SK-N-DZ (cell line): ENCODE results near the gene GCGR. TPM values are rescaled to one million over a fixed set of nuclear protein-coding genes. Genes with fewer than 3 reads are reported as not detected.

Experiments used
- DNase-seq: peaks from one replicate; pipeline ENCODE4 v3.0.0-alpha.2; 2015; ENCODE audit warnings: low spot score
- polyA plus RNA-seq, 2 experiments: library from polyadenylated mRNA; depleted of rRNA; stranded (reverse); fragments of >200 nt; gene quantifications; 2 replicates each; pipeline ENCODE4 v1.2.3, GENCODE V29; 2014

The GCGR gene
- polyA plus RNA-seq (2014; cell fraction: cytosol; rRNA removed) = 3.8 and 5.2 TPM in 2 replicates
- polyA plus RNA-seq (2014; cell fraction: nucleus; rRNA removed) = 60.1 and 65.1 TPM in 2 replicates

DNA sequence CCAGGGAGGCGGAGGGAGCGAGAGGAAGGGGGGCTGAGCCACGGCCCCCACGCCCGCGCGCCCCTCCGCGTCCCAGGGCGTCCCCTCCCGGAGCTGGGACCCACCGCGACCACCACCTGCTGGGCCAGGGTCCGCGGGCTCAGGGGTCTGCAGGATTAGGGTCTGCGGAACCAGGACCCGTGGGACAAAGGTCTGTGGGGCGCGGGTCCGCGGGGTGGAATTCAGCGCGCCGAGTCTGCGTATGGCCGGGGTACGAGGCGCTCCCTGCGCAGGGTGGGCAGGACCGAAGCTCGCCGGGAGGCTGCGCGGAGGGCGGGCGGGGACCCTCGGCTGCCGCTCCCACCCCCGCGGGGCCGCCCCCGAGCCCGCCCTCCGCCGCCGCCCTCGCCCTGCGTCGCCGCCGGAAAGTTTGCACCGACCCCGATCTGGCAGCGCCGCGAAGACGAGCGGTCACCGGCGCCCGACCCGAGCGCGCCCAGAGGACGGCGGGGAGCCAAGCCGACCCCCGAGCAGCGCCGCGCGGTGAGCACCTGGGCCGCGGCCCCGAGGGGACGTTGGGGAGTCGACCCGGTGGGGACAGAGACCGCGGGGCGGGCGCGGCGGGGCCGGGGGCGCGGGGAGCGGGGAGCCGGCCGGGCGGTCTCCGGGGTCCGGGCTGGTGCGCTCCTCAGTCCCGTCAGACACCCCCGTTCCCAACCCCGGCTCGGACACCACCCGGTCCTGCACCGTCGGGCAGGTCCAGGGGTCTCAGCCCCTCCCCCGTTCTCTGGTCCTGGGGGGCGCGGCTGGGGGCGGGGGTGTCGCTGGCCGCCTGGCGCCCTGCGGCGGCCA lies at the start of gene GCGR:
Gene GCGR, plus strand, starts transcription at position 423 of the 831 bp plus-strand sequence. CDS start 4,869 bp downstream, outside the sequence.
- DNase-seq = no peak

DNA sequence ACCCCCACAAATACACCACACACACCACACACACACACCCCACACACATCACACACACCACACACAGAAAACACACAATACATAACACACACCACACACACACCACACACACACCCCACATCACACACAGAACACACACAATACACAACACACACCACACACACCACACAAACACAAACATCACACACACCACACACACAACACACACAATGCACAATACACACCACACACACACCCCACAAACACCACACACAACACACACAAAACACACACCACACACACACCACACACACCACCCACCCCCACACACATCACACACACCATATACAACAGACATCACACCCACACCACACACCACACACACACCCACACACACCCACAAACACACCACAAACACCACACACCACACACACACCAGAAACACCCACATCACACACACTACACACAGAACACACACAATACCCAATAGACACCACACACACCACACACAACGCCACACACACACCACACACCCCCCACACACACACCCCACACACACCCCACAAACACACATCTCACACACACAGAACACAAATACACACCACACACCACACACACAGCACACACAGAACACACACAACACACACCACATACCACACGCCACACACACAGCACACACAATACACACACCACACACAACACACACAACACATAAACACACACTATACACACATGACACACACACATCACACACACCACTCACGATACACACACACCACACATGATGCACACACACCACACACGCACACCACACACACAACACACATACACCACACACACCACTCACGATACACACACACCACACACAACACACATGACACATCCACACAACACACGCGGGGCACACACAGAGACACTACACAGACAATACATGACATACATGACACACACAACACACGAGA lies 11.0 kb upstream of the GCGR start:
- DNase-seq = no peak

DNA sequence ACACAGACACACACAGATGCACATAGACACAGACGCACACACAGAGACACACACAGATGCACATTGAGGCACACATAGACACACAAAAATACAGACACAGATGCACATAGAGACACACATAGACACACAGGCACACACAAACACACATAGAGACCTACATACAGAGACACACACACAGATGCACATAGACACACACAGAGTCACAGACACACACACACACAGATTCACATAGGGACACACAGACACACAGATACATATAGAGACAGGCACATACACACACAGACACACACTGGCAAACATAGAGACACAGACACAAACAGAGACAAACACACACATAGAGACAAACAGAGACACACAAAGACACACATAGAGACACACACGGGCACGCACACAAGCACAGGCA lies 9.9 kb upstream of the GCGR start:
- DNase-seq = no peak

DNA sequence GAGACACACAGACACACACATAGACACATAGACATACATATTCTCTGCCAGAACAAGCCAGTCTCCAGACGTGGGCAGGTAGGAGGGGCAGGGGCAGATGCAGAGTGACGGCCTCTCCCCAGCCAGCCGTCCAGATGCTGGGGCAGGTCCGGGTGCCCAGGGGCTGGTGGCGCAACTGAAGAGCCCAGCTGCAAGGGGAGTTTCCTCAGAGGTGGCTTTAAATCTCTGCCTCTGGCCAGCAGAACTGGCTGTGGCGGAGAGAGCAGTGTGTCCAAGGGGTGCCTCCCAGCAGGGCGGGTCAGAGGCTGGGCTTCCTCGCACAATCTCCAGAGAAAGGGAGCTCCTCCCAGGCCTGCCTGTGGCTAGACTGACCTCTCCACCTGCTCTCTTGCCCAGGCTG lies 9.4 kb upstream of the GCGR start:
- no peak for DNase-seq

DNA sequence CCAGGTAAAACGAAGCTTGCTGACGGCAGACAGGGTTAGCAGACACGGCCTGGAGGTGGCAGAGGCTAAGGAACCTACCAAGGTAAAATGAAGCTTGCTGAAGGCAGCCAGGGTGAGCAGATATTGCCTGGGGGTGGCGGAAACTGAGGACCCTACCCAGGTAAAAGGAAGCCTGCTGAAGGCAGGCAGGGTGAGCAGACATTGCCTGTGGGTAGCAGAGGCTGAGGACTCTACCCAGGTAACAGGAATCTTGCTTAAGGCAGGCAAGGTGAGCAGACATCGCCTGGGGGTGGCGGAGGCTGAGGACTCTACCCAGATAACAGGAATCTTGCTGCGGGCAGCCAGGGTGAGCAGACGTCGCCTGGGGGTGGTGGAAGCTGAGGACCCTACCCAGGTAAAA lies 2.6 kb upstream of the GCGR start:
- no peak for DNase-seq

DNA sequence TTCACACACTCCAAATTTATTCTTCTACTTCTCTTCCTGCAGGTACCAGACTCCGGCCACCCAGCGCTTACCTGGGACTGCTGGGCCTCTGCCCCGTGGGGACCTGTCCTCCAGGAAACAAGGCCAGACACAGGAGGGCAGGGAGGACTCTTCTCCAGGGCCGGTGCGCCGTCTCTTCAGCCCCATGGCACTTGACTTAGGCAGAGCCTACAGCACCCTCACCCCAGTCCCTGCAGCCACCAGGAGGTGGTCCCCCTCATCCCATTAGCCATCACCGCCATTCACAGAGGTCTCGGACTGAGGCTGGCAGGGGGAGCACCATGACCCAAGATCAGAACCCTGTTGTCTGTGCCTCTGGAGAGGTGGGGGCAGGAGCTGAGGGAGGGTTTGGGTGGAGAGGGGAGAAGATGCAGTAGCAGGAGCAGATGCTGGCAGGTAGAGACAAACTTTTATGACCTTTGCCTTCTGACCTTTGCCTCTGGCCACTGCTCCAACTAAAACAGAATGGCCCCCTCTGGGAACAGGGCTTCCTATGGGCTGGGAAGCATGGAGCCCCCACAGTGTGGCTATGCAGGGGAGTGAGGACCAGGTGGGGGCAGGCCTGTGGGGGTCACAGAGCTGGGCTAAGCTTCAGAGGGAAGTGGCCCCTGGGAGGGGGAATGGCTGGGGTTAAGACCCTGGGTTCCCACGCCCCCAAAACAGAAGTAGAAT lies 1.7 kb upstream of the GCGR start:
- DNase-seq = no peak

DNA sequence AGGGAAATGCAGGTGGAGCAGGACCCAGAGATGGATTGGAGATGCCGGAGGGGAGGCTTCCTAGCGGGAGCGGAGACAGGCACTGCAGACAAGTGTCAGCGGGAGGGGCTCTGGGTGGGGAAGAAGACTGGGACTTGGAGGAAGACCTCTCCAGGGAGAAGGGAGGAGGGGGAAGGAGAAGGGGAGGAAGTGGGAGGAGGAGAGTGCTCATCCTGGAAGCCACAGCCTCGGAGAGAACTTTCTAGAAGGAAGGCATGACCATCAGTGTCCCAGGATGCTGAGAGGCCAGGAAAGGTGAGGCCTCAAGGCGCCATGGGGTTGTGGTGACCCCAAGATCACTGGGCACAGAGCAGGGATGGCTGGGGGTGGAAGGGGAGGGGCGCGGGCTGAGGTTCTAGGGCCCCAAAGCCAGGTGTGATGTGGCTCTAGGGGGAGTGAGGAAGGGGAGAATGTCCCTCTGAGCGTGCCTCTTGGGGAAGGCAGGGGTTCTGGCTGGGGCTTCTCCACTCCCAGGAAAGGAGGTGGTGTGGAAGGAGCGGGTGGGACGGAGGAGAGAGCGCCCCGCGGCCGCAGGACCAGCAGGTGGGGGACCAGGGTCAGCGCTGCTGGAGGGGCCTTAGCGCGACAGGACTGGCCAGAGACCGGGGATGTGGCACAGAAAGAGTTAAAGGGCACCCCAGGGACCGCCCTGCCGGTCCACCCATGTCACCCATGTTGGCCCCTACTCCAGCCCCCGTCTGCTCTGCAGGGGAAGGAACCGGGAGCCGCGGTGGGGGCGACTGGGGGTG lies 900 bp upstream of the GCGR start:
- DNase-seq = no peak

DNA sequence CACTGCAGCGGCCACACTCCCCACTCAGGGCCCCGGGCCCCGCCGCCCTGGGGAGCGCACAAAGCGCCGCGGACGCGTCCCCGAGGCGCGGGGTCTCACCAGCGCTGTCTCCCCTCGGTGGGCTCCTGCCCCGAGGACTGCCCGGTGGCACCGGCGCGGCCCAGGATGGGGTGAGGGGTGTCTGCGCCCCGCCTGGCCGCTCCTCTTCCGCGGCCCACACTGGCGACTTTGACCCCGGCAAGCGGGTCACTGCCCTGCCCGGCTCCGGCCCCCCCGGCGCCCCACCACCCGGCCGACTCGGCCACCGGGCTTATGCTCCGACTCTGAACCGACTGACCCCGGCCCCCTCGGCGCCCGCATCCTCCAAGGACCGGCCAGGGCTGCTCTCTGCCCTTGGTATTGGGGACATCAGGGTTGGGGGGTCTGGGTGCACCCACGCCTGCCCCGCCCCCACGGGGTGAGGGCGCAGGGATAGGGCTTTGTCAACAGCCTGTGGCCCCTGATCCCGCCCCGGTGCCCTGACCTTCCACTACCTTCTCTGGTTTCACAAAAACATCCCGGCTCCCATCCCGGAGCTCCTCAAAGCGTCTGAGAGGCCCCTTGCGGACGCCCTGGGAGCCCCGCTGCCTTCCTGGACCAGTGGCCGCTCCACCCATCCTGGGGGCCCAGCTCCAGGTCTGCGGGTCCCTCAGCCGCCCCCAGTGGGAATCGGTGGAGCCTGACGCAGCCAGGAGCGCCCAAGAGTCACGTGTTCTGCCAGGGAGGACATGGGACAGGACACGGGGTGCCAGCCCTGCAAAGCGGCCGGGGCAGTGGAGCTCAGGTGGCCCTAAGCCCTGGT lies 829 bp downstream of the GCGR start:
- no peak for DNase-seq

DNA sequence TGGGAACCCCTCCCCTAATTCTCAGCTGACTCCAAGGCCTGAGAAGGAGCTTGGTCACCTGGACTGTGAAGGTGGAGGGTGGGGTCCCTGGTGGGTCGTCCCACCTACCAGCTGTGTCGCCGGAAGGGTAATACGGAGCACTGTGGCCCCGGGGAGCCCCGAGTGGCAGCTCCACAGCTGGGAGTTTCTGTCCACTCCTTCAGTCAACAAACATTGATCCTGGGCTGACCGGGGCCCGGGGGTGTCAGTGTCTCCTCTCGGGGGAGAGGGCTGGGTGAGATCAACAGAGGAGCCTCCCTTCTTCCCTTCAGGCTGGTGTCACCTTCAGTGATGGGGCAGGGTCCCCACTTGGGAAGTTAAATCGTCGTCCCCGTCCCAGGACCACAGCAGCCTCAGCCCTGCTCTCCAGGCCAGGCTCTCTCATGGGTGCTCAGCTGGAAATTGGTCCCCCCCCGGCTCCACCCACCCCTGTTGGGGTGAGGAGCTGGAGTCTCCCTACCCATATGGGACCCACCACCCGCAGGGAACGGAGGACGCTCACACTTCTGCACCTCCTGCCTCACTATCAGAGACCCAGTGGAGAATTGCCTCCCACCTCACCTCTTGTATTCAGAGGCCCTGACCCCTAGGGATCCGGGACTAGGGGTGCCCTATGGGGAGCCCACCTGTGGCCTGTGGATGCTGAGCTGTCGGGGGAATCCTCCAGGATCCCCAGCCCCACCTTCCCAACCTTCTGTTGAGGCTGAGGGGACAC lies 1.9 kb downstream of the GCGR start:
- DNase-seq = no peak

DNA sequence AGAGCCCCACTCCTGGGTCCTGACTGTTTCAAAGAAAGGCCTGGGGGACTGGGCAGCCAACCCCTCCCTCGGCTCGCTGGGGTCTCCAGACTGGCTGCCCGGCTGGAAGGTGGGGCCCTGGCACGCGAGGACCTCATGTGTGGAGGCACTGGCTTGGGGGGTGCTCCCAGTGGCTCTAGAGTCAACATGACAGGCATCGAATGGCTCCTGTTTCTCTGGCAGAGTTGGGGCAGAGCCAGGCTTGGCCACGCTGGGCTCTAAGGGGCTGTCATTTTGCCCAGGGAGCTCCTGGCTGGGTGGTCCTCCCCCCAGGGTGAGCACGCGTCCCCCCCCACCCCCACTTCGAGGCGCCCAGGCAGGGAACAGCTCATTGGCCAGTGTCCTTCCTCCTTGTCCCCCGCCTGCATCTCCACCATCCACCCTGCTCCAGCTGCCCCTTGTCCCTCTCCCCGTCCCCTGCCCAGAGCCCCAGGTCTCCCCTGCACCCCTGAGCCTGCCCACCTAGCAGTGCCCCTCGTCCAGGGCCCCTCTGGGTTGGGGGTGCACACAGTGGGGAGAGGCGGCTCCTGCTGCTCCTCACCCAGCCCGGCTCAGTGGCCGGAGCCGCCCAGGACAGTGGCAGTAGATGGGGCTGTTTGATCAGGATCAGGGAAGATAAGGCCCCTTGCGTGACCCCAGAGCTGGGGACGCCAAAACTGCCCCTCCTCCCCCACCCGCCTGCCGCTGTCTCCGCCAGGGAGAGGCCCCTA lies 2.7 kb downstream of the GCGR start:
- DNase-seq = no peak

DNA sequence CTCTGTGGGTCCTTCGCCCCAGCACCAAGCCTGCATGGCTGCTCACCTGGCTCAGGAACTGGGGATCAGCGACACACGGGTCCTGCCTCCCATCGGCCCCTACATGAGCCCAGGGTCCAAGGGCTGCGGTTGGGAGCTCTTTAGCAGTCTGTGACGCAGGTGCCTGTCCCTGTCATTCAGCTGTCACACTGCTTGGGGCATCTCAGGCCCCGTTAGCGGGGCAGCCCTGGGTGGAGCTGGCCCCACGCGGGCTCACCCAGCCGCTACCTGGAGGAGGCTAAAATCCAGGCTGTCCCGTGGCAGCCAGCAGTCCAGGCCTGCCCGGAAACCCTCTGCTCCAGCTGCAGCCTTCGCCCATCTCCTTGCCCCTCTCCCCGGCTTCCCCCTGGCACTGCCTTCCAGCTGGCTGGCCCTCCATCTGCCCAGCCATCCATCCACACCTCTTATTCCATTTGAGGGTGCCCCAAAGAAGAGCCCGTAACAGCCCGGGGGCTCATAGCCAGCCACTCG lies 3.3 kb downstream of the GCGR start:
- no peak for DNase-seq

DNA sequence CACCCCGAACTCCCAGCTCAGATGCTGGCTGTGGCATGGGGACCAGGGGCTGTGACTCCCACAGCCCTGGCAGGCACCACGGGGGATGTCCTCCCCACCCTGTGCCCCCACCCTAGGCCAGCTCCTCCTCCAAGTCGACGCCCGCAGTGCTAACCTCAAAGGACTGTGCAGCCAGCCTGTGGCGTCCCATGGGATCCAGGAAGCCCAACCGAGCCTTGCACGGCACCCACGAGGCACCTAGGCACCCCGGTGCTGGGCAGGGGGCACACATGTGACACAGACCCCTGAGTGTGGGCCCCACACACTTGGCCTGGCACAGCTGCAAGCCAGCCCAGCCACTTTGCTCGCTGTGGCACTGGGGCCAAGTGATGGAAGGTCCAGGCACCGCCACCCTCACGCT lies 3.9 kb downstream of the GCGR start:
- DNase-seq = no peak

DNA sequence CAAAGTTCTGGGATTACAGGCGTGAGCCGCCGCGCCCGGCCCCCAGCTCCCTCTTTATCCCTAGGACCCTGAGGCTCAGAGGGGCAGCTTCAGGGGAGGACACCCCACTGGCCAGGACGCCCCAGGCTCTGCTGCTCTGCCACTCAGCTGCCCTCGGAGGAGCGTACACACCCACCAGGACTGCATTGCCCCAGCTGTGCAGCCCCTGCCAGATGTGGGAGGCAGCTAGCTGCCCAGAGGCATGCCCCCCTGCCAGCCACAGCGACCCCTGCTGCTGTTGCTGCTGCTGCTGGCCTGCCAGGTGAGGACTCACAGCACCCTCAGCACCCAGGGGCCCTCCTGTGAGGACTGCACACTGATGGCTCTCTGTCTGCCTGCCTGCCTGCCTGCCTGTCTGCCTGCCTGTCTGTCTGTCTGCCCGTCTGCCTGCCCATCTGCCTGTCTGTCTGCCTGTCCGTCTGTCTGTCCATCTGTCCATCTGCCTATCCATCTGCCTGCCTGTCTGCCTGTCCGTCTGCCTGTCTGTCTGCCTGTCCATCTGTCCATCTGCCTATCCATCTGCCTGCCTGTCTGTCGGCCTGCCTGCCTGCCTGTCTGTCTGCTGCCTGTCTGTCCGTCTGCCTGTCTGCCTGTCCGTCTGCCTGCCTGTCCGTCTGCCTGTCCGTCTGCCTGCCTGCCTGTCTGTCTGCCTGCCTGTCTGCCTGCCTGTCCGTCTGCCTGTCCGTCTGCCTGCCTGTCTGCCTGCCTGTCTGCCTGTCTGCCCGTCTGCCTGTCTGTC lies 5.0 kb downstream of the GCGR start:
- no peak for DNase-seq

DNA sequence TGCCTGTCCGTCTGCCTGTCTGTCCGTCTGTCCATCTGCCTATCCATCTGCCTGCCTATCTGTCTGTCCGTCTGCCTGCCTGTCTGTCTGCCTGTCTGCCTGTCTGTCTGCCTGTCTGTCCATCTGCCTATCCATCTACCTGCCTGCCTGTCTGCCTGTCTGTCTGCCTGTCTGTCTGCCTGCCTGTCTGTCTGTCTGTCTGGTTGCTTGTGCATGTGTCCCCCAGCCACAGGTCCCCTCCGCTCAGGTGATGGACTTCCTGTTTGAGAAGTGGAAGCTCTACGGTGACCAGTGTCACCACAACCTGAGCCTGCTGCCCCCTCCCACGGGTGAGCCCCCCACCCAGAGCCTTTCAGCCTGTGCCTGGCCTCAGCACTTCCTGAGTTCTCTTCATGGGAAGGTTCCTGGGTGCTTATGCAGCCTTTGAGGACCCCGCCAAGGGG lies 5.6 kb downstream of the GCGR start:
- DNase-seq = no peak

DNA sequence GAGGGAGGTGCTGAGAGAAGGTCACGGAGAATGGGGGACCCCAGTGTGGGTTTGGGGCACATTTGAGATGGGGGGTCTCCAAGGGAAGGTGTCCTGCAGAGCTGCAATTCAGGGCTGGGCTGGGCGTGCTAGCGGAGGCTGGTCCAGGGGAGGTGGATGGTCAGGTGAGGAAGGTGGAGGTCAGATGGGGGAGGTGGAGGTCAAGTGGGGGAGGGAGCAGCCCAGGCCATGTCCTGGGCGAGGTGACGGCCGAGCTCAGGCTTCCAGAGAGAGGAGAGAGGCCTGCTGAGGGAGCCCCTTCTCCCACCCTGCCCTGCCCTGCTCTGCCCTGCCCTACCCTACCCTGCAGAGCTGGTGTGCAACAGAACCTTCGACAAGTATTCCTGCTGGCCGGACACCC lies 6.5 kb downstream of the GCGR start:
- DNase-seq = no peak

DNA sequence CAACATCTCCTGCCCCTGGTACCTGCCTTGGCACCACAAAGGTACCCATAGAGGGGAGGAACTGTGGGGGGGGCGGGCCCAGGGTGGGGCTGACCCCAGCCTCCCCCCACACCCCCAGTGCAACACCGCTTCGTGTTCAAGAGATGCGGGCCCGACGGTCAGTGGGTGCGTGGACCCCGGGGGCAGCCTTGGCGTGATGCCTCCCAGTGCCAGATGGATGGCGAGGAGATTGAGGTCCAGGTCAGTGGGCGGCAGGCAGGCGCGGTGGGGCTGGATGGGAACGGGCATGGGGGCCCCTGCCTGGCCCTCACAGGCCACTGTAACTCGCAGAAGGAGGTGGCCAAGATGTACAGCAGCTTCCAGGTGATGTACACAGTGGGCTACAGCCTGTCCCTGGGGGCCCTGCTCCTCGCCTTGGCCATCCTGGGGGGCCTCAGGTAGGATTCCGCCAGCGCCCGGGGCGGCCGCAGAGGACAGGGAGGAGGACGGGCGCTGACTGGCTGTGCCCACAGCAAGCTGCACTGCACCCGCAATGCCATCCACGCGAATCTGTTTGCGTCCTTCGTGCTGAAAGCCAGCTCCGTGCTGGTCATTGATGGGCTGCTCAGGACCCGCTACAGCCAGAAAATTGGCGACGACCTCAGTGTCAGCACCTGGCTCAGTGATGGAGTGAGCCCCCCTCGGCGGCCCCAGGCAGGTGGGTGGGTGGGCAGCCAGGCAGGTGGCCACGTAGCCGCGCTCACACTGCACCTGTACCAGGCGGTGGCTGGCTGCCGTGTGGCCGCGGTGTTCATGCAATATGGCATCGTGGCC lies 7.1 kb downstream of the GCGR start:
- no peak for DNase-seq
